ENCODE results near the gene DISC1.

Gene DISC1

GRCh38 chr1:231594123-231594522 lies 32.5 kb upstream of the DISC1 start:
- Histone ChIP-seq H3K27me3 (replicated peaks; ENCODE audit: control insufficient read depth, insufficient read depth, low read length) (no peaks in the 10 kb centered on the region), H3K9me3 (ENCODE audit: control insufficient read depth, low read length) (no peaks in the 10 kb centered on the region), H3K9ac (ENCODE audit: low read length) (no peak overlapping the region), H3K4me3 (ENCODE audit: low read length) (no peak overlapping the region), H3K4me1 (ENCODE audit: control insufficient read depth, insufficient read depth, low read length) (peaks cover 16% of the 10 kb centered on the region), H3K36me3 (ENCODE audit: control insufficient read depth, insufficient read depth, low read length, severe bottlenecking) (no peaks in the 10 kb centered on the region)
- DNase-seq (ENCODE audit: low read depth) = no peak

GRCh38 chr1:231594749-231595148 lies 31.8 kb upstream of the DISC1 start:
- no peaks in the 10 kb centered on the region for H3K36me3 ChIP-seq (ENCODE audit: control insufficient read depth, insufficient read depth, low read length, severe bottlenecking)
- no peak overlapping the region for H3K4me3 ChIP-seq (ENCODE audit: low read length)
- no peaks in the 10 kb centered on the region for H3K9me3 ChIP-seq (ENCODE audit: control insufficient read depth, low read length)

GRCh38 chr1:231596337-231596791 lies 30.2 kb upstream of the DISC1 start:
- peak overlapping the region; percentile 66 for H3K9ac ChIP-seq (ENCODE audit: low read length)
- peak overlapping the region; percentile 50 for H3K4me3 ChIP-seq (ENCODE audit: low read length)
- H3K9me3 ChIP-seq (ENCODE audit: control insufficient read depth, low read length) = no peaks in the 10 kb centered on the region
- no peaks in the 10 kb centered on the region for H3K36me3 ChIP-seq (ENCODE audit: control insufficient read depth, insufficient read depth, low read length, severe bottlenecking)
- peaks cover 28% of the 10 kb centered on the region for H3K4me1 ChIP-seq (ENCODE audit: control insufficient read depth, insufficient read depth, low read length)
- no peaks in the 10 kb centered on the region for H3K27me3 ChIP-seq (replicated peaks; ENCODE audit: control insufficient read depth, insufficient read depth, low read length)
- DNase-seq (ENCODE audit: low read depth) = peak; percentile 33

More at GRCh38 chr1:231594749-231595148, 31.8 kb upstream of the DISC1 start:
- Histone ChIP-seq H3K4me1 (ENCODE audit: control insufficient read depth, insufficient read depth, low read length) (peaks cover 16% of the 10 kb centered on the region), H3K27me3 (replicated peaks; ENCODE audit: control insufficient read depth, insufficient read depth, low read length) (no peaks in the 10 kb centered on the region), H3K9ac (ENCODE audit: low read length) (no peak overlapping the region)
- no peak for DNase-seq (ENCODE audit: low read depth)

GRCh38 chr1:231597971-231598370 lies 28.6 kb upstream of the DISC1 start:
- DNase-seq (ENCODE audit: low read depth) = no peak
- Histone ChIP-seq H3K36me3 (ENCODE audit: control insufficient read depth, insufficient read depth, low read length, severe bottlenecking) (no peaks in the 10 kb centered on the region), H3K4me3 (ENCODE audit: low read length) (no peak overlapping the region), H3K27me3 (replicated peaks; ENCODE audit: control insufficient read depth, insufficient read depth, low read length) (no peaks in the 10 kb centered on the region), H3K4me1 (ENCODE audit: control insufficient read depth, insufficient read depth, low read length) (peaks cover 35% of the 10 kb centered on the region), H3K9me3 (ENCODE audit: control insufficient read depth, low read length) (no peaks in the 10 kb centered on the region), H3K9ac (ENCODE audit: low read length) (no peak overlapping the region)

- Histone ChIP-seq H3K9ac (ENCODE audit: low read length) (peak overlapping the region; percentile 46), H3K4me3 (ENCODE audit: low read length) (no peak overlapping the region), H3K9me3 (ENCODE audit: control insufficient read depth, low read length) (no peaks in the 10 kb centered on the region), H3K4me1 (ENCODE audit: control insufficient read depth, insufficient read depth, low read length) (peaks cover 37% of the 10 kb centered on the region), H3K27me3 (replicated peaks; ENCODE audit: control insufficient read depth, insufficient read depth, low read length) (no peaks in the 10 kb centered on the region), H3K36me3 (ENCODE audit: control insufficient read depth, insufficient read depth, low read length, severe bottlenecking) (no peaks in the 10 kb centered on the region)
- DNase-seq (ENCODE audit: low read depth) = peak; percentile 58
These were observed 26.1 kb upstream of the DISC1 start for GRCh38 chr1:231600458-231600976.

- no peaks in the 10 kb centered on the region for H3K9me3 ChIP-seq (ENCODE audit: control insufficient read depth, low read length)
- no peak overlapping the region for H3K9ac ChIP-seq (ENCODE audit: low read length)
- no peak overlapping the region for H3K4me3 ChIP-seq (ENCODE audit: low read length)
- H3K4me1 ChIP-seq (ENCODE audit: control insufficient read depth, insufficient read depth, low read length) = peaks cover 24% of the 10 kb centered on the region
- no peak for DNase-seq (ENCODE audit: low read depth)
- H3K36me3 ChIP-seq (ENCODE audit: control insufficient read depth, insufficient read depth, low read length, severe bottlenecking) = no peaks in the 10 kb centered on the region
- H3K27me3 ChIP-seq (replicated peaks; ENCODE audit: control insufficient read depth, insufficient read depth, low read length) = no peaks in the 10 kb centered on the region
These were observed 24.5 kb upstream of the DISC1 start for GRCh38 chr1:231601824-231602672.

GRCh38 chr1:231602673-231602984 lies 24.0 kb upstream of the DISC1 start:
- no peak overlapping the region for H3K4me3 ChIP-seq (ENCODE audit: low read length)
- H3K4me1 ChIP-seq (ENCODE audit: control insufficient read depth, insufficient read depth, low read length) = peaks cover 24% of the 10 kb centered on the region
- no peak for DNase-seq (ENCODE audit: low read depth)
- H3K9ac ChIP-seq (ENCODE audit: low read length) = no peak overlapping the region
- H3K9me3 ChIP-seq (ENCODE audit: control insufficient read depth, low read length) = no peaks in the 10 kb centered on the region
- no peaks in the 10 kb centered on the region for H3K36me3 ChIP-seq (ENCODE audit: control insufficient read depth, insufficient read depth, low read length, severe bottlenecking)
- H3K27me3 ChIP-seq (replicated peaks; ENCODE audit: control insufficient read depth, insufficient read depth, low read length) = no peaks in the 10 kb centered on the region

- Histone ChIP-seq H3K4me1 (ENCODE audit: control insufficient read depth, insufficient read depth, low read length) (peaks cover 24% of the 10 kb centered on the region), H3K9ac (ENCODE audit: low read length) (peak overlapping the region; percentile 49), H3K36me3 (ENCODE audit: control insufficient read depth, insufficient read depth, low read length, severe bottlenecking) (no peaks in the 10 kb centered on the region), H3K27me3 (replicated peaks; ENCODE audit: control insufficient read depth, insufficient read depth, low read length) (no peaks in the 10 kb centered on the region), H3K4me3 (ENCODE audit: low read length) (peak overlapping the region; percentile 77), H3K9me3 (ENCODE audit: control insufficient read depth, low read length) (no peaks in the 10 kb centered on the region)
- peak; percentile 85 for DNase-seq (ENCODE audit: low read depth)
These were observed 22.9 kb upstream of the DISC1 start for GRCh38 chr1:231603598-231604275.

- no peak overlapping the region for H3K9ac ChIP-seq (ENCODE audit: low read length)
- H3K4me1 ChIP-seq (ENCODE audit: control insufficient read depth, insufficient read depth, low read length) = peaks cover 24% of the 10 kb centered on the region
These were observed 22.3 kb upstream of the DISC1 start for GRCh38 chr1:231604276-231604621.

GRCh38 chr1:231605149-231606100 lies 21.2 kb upstream of the DISC1 start:
- no peaks in the 10 kb centered on the region for H3K36me3 ChIP-seq (ENCODE audit: control insufficient read depth, insufficient read depth, low read length, severe bottlenecking)
- H3K4me3 ChIP-seq (ENCODE audit: low read length) = no peak overlapping the region
- no peak overlapping the region for H3K9ac ChIP-seq (ENCODE audit: low read length)
- peaks cover 20% of the 10 kb centered on the region for H3K4me1 ChIP-seq (ENCODE audit: control insufficient read depth, insufficient read depth, low read length)
- H3K27me3 ChIP-seq (replicated peaks; ENCODE audit: control insufficient read depth, insufficient read depth, low read length) = no peaks in the 10 kb centered on the region
- H3K9me3 ChIP-seq (ENCODE audit: control insufficient read depth, low read length) = no peaks in the 10 kb centered on the region
- no peak for DNase-seq (ENCODE audit: low read depth)

More at GRCh38 chr1:231604276-231604621, 22.3 kb upstream of the DISC1 start:
- Histone ChIP-seq H3K9me3 (ENCODE audit: control insufficient read depth, low read length) (no peaks in the 10 kb centered on the region), H3K27me3 (replicated peaks; ENCODE audit: control insufficient read depth, insufficient read depth, low read length) (no peaks in the 10 kb centered on the region), H3K4me3 (ENCODE audit: low read length) (no peak overlapping the region), H3K36me3 (ENCODE audit: control insufficient read depth, insufficient read depth, low read length, severe bottlenecking) (no peaks in the 10 kb centered on the region)
- no peak for DNase-seq (ENCODE audit: low read depth)
